A549 (cell line): ENCODE data around the gene PBX4. TPM values are rescaled to one million over a fixed set of nuclear protein-coding genes. Genes with fewer than 3 reads are reported as not detected.
A peak's percentile ranks its signal among the peaks of the same experiment; 100 is the strongest.

Source experiments
- ATAC-seq, 2 experiments: fragments of 200-7000 bp in 1 of 2; fragments of >200 bp in 1 of 2; cut with Nextera tagmentation in 1 of 2; cut with Tn5 transposase in 1 of 2; 3 replicates each; pipeline versions ENCODE4 v1.8.0 to v1.9.1; 2018 to 2020; ENCODE audit warnings: mild to moderate bottlenecking in 1 of 2, moderate library complexity in 1 of 2
- CTCF ChIA-PET: fragments of 300-600 bp; sonication (Branson Sonifier 250); formaldehyde crosslinking; extraction: SDS; loops from one replicate; lab custom pipeline; 2021; ENCODE audit warnings: antibody characterized with exemption, inconsistent platforms; lab: Yijun Ruan, JAX
- POLR2A ChIA-PET: fragments of 350-600 bp; formaldehyde crosslinking; extraction: SDS; loops from one replicate; lab custom pipeline; 2021; ENCODE audit warnings: antibody characterized with exemption, inconsistent platforms; lab: Yijun Ruan, JAX
- DNase-seq, 2 experiments: peaks; one replicate each; pipeline versions ENCODE4 v3.0.0 to v3.0.0-alpha.2; 2011 to 2016; ENCODE audit warnings: low read depth in 1 of 2, low spot score in 1 of 2
- FAIRE-seq: peaks from 2 replicates; lab custom pipeline; 2011; peaks lifted over from hg19 to GRCh38; lab: Jason Lieb, UNC
- H3K27ac ChIP-seq, 2 experiments: fragments of >200 bp; sonication (Bioruptor Twin); formaldehyde crosslinking; 3 replicates each; pipeline ENCODE4 v1.5.1; 2016 to 2017
- H3K4me1 ChIP-seq: fragments of >200 bp; sonication (Bioruptor Twin); formaldehyde crosslinking; 3 replicates; pipeline ENCODE4 v1.6.1; 2016
- H3K4me2 ChIP-seq: fragments of >200 bp; sonication (Bioruptor Twin); formaldehyde crosslinking; 3 replicates; pipeline ENCODE4 v1.6.1; 2016
- H3K4me3 ChIP-seq: fragments of >200 bp; sonication (Bioruptor Twin); formaldehyde crosslinking; 3 replicates; pipeline ENCODE4 v1.5.1; 2016
- H3K9me3 ChIP-seq: fragments of >200 bp; sonication (Bioruptor Twin); formaldehyde crosslinking; 3 replicates; pipeline ENCODE4 v1.6.1; 2016
- CBX2 ChIP-seq: fragments of 200-600 bp; sonication (generic); IDR thresholded peaks from 2 replicates; pipeline ENCODE4 v1.6.1; 2016; ENCODE audit warnings: low read depth, mild to moderate bottlenecking, borderline replicate concordance
- EHMT2 ChIP-seq: fragments of 200-600 bp; sonication (generic); IDR thresholded peaks from 2 replicates; pipeline ENCODE4 v1.6.1; 2016; ENCODE audit warnings: antibody characterized with exemption, low read depth, mild to moderate bottlenecking, moderate library complexity
- ESRRA ChIP-seq: fragments of 150-350 bp; IDR thresholded peaks from 2 replicates; pipeline ENCODE4 v1.6.1; 2014; ENCODE audit warnings: mild to moderate bottlenecking, low read length, borderline replicate concordance
- FOSL2 ChIP-seq, 2 experiments: fragments of 450-650 bp in 1 of 2; fragments of >200 bp in 1 of 2; sonication (Bioruptor Twin) in 1 of 2; formaldehyde crosslinking; IDR thresholded peaks; 2 replicates each; pipeline versions ENCODE4 v1.5.0 to v1.6.1; 2016 to 2020; ENCODE audit warnings: mild to moderate bottlenecking in 1 of 2, moderate library complexity in 1 of 2
- FOXS1 ChIP-seq: fragments of 250-450 bp; sonication (Bioruptor Pico); IDR thresholded peaks from 2 replicates; pipeline ENCODE4 v1.5.0; 2020; ENCODE audit warnings: mild to moderate bottlenecking, moderate library complexity
- GATA3 ChIP-seq: IDR thresholded peaks from 2 replicates; pipeline ENCODE4 v1.6.1; 2012; ENCODE audit warnings: borderline replicate concordance
- HOXA7 ChIP-seq: fragments of 250-450 bp; sonication (Bioruptor Pico); IDR thresholded peaks from 2 replicates; pipeline ENCODE4 v1.5.0; 2020; ENCODE audit warnings: mild to moderate bottlenecking, moderate library complexity
- HOXB13 ChIP-seq: fragments of 250-450 bp; sonication (Bioruptor Pico); IDR thresholded peaks from 2 replicates; pipeline ENCODE4 v1.5.0; 2020; ENCODE audit warnings: low read depth, mild to moderate bottlenecking, moderate library complexity
- HOXB5 ChIP-seq: fragments of 250-450 bp; sonication (Bioruptor Pico); IDR thresholded peaks from 2 replicates; pipeline ENCODE4 v1.5.0; 2020; ENCODE audit warnings: mild to moderate bottlenecking, moderate library complexity
- JUNB ChIP-seq: fragments of >200 bp; sonication (Bioruptor Twin); formaldehyde crosslinking; IDR thresholded peaks from 2 replicates; pipeline ENCODE4 v1.6.1; 2016
- KDM5A ChIP-seq: fragments of 200-600 bp; sonication (generic); IDR thresholded peaks from 2 replicates; pipeline ENCODE4 v1.6.1; 2016; ENCODE audit warnings: antibody characterized with exemption, mild to moderate bottlenecking
- MAFK ChIP-seq: fragments of 450-650 bp; IDR thresholded peaks from 2 replicates; pipeline ENCODE4 v1.6.1; 2014; ENCODE audit not compliant: partially characterized antibody
- NFE2L2 ChIP-seq: fragments of 150-350 bp; conservative IDR thresholded peaks from 2 replicates; pipeline ENCODE4 v1.6.1; 2014; ENCODE audit warnings: low read length
- NR3C1 ChIP-seq: fragments of >200 bp; sonication (Bioruptor Twin); formaldehyde crosslinking; IDR thresholded peaks from 3 replicates; pipeline ENCODE4 v1.6.1; 2017
- RAD21 ChIP-seq, 2 experiments: fragments of >200 bp in 1 of 2; sonication (Bioruptor Twin) in 1 of 2; formaldehyde crosslinking in 1 of 2; IDR thresholded peaks in 1 of 2; conservative IDR thresholded peaks in 1 of 2; 2 replicates in 1 of 2; 3 replicates in 1 of 2; pipeline ENCODE4 v1.6.1; 2012 to 2018; ENCODE audit warnings: inconsistent platforms in 1 of 2
- RFX5 ChIP-seq: fragments of 450-650 bp; IDR thresholded peaks from 2 replicates; pipeline ENCODE4 v1.7.1; 2014; ENCODE audit warnings: antibody characterized with exemption, mild to moderate bottlenecking, moderate library complexity
- RNF2 ChIP-seq: fragments of 200-600 bp; sonication (generic); IDR thresholded peaks from 2 replicates; pipeline ENCODE4 v1.6.1; 2016; ENCODE audit warnings: low read depth, mild to moderate bottlenecking, antibody characterized with exemption, moderate library complexity, borderline replicate concordance
- TFCP2L1 ChIP-seq: fragments of 250-450 bp; sonication (Bioruptor Pico); IDR thresholded peaks from 2 replicates; pipeline ENCODE4 v1.5.0; 2021; ENCODE audit warnings: mild to moderate bottlenecking
- ZFP36 ChIP-seq: fragments of 450-650 bp; IDR thresholded peaks from 2 replicates; pipeline ENCODE4 v1.6.1; 2014; ENCODE audit warnings: borderline replicate concordance; ENCODE audit not compliant: partially characterized antibody
- ZNF302 ChIP-seq: fragments of 250-450 bp; sonication (Bioruptor Pico); IDR thresholded peaks from 2 replicates; pipeline ENCODE4 v1.9.0; 2021; ENCODE audit warnings: inconsistent platforms, mild to moderate bottlenecking, moderate library complexity
- ZSCAN20 ChIP-seq: fragments of 250-450 bp; sonication (Bioruptor Pico); IDR thresholded peaks from 2 replicates; pipeline ENCODE4 v1.8.0; 2022; ENCODE audit warnings: mild to moderate bottlenecking, moderate library complexity
- WGBS: methylation state at CpG from one replicate; pipeline ENCODE4 v1.1.6; 2017; ENCODE audit errors: missing lambda C conversion rate; 5-methylcytosine and 5-hydroxymethylcytosine counted together
- polyA plus RNA-seq, 4 experiments: library from polyadenylated mRNA; depleted of rRNA in 3 of 4; stranded (reverse); fragments of >200 nt; fragmentation: RNase III in 1 of 4; extraction: RNeasy Plus Mini Kit Qiagen cat#74134 plus additional on column Dnase treatment in 1 of 4; gene quantifications; 2 replicates in 3 of 4; 3 replicates in 1 of 4; pipeline ENCODE4 v1.2.3, GENCODE V29; 2011 to 2017
- TF ChIP-seq, protein P1 (sequence below): fragments of >200 bp; sonication (Bioruptor Twin); formaldehyde crosslinking; IDR thresholded peaks from 3 replicates; pipeline ENCODE4 v1.5.1; 2016
- TF ChIP-seq, protein P2 (sequence below): fragments of >200 bp; sonication (Bioruptor Twin); formaldehyde crosslinking; IDR thresholded peaks from 3 replicates; pipeline ENCODE4 v1.6.1; 2016
- TF ChIP-seq, protein P3 (sequence below): IDR thresholded peaks from 2 replicates; pipeline ENCODE4 v1.6.1; 2012
- TF ChIP-seq, protein P4 (sequence below): fragments of 250-450 bp; sonication (Bioruptor Pico); IDR thresholded peaks from 2 replicates; pipeline ENCODE4 v1.5.0; 2020; ENCODE audit warnings: low read depth, mild to moderate bottlenecking, moderate library complexity
- TF ChIP-seq, protein P5 (sequence below): fragments of 150-350 bp; IDR thresholded peaks from 2 replicates; pipeline ENCODE4 v1.6.1; 2014; ENCODE audit warnings: low read depth, mild to moderate bottlenecking, low read length
- TF ChIP-seq, protein P6 (sequence below): fragments of >200 bp; sonication (Bioruptor Twin); formaldehyde crosslinking; IDR thresholded peaks from 2 replicates; pipeline ENCODE4 v1.6.1; 2016

PBX4 gene
- polyA plus RNA-seq, 2 of the 4 experiments (the other 2 are of a cell fraction) = 0.70 to 0.90 TPM

DNA sequence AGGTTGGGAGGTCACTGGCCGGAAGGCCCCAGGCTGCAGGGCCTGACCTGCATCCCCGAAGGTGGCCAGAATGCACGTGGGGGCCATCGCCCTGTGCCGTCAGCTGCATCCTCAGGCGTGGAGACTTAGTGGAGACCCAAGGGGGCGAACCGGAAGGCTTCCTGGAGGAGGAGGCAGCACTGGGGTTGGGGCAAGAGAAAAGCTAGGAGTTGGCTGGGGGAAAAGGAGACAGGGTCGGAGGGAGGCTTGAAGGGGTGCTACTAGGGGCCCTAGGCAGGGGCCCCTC, 91.2 kb downstream of the PBX4 start:
- no peak overlapping the region for H3K4me3 ChIP-seq
- no peaks in the 10 kb centered on the region for H3K9me3 ChIP-seq
- H3K4me1 ChIP-seq = no peaks in the 10 kb centered on the region
- DNase-seq = no peak
- ChIA-PET CTCF (interaction anchor here (2.3 to 6.4 kb wide), 2 partner anchors 25 to 117 kb away, joined by 11 to 79 read pairs; partner anchors contain the start of gene GMIP), POLR2A (no interaction called here)
- no peak overlapping the region for H3K27ac ChIP-seq
- WGBS = 97% methylated on average over 9 of the region's 9 CpGs
- no peak for TF ChIP-seq EHMT2
- TF ChIP-seq, protein P1, sequence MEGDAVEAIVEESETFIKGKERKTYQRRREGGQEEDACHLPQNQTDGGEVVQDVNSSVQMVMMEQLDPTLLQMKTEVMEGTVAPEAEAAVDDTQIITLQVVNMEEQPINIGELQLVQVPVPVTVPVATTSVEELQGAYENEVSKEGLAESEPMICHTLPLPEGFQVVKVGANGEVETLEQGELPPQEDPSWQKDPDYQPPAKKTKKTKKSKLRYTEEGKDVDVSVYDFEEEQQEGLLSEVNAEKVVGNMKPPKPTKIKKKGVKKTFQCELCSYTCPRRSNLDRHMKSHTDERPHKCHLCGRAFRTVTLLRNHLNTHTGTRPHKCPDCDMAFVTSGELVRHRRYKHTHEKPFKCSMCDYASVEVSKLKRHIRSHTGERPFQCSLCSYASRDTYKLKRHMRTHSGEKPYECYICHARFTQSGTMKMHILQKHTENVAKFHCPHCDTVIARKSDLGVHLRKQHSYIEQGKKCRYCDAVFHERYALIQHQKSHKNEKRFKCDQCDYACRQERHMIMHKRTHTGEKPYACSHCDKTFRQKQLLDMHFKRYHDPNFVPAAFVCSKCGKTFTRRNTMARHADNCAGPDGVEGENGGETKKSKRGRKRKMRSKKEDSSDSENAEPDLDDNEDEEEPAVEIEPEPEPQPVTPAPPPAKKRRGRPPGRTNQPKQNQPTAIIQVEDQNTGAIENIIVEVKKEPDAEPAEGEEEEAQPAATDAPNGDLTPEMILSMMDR = no peak
- TF ChIP-seq, protein P2, sequence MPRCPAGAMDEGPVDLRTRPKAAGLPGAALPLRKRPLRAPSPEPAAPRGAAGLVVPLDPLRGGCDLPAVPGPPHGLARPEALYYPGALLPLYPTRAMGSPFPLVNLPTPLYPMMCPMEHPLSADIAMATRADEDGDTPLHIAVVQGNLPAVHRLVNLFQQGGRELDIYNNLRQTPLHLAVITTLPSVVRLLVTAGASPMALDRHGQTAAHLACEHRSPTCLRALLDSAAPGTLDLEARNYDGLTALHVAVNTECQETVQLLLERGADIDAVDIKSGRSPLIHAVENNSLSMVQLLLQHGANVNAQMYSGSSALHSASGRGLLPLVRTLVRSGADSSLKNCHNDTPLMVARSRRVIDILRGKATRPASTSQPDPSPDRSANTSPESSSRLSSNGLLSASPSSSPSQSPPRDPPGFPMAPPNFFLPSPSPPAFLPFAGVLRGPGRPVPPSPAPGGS = no peak
- TF ChIP-seq, protein P3, sequence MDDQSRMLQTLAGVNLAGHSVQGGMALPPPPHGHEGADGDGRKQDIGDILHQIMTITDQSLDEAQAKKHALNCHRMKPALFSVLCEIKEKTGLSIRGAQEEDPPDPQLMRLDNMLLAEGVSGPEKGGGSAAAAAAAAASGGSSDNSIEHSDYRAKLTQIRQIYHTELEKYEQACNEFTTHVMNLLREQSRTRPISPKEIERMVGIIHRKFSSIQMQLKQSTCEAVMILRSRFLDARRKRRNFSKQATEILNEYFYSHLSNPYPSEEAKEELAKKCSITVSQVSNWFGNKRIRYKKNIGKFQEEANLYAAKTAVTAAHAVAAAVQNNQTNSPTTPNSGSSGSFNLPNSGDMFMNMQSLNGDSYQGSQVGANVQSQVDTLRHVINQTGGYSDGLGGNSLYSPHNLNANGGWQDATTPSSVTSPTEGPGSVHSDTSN = no peak
- TF ChIP-seq RAD21 (conservative IDR thresholded peaks at IDR 0.05 in 1 of 2, IDR thresholded peaks at IDR 0.05 in 1 of 2) = no peak
- TF ChIP-seq RFX5 = no peak
- peak; percentile 40 for TF ChIP-seq ZFP36
- TF ChIP-seq KDM5A = no peak
- no peak for TF ChIP-seq JUNB
- FAIRE-seq = no peak
- no peak for ATAC-seq
- H3K4me2 ChIP-seq = no peak overlapping the region

DNA sequence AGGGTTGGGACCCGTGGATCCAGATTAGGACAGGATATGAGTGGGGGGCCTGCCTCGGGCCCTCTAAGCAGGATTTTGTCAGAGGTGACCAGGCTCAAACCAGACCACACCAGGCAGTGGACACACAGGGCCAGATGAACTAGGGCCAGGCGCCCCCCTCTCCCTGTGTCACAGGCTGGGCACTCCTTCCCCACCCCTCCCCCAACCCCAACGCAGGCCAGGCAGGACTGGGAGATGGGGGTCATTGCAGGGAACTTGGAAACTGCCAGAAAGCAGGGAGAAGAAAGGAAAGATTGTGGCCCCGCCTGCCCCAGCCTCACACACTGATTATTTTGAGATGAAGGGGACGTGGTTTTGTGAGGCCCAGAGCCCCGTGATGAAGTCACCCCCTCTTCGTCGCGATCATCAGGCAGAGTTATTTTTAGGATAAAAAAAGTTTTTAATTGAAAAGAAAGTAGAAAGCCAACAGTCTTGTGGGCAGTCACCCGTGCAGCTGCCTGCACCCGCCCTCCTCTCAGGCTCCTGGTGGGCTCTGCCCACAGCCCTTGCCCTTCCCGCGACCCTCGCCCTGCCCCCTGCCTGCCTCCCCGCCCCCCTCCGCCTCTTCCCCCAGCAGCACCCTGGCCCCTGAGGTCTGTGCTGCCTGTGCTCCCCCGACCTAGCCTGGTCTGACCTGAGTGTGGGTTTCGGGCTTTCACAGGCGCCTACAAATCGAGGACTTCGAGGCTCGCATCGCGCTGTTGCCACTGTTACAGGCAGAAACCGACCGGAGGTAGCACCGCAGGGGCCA, 91.7 kb downstream of the PBX4 start:
- TF ChIP-seq, protein P4, sequence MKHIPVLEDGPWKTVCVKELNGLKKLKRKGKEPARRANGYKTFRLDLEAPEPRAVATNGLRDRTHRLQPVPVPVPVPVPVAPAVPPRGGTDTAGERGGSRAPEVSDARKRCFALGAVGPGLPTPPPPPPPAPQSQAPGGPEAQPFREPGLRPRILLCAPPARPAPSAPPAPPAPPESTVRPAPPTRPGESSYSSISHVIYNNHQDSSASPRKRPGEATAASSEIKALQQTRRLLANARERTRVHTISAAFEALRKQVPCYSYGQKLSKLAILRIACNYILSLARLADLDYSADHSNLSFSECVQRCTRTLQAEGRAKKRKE (CRISPR knock-in tag) = no peak
- TF ChIP-seq NFE2L2 = no peak
- TF ChIP-seq RNF2 = no peak
- no peak for TF ChIP-seq ESRRA
- TF ChIP-seq HOXA7 (CRISPR knock-in tag) = no peak
- TF ChIP-seq, protein P5, sequence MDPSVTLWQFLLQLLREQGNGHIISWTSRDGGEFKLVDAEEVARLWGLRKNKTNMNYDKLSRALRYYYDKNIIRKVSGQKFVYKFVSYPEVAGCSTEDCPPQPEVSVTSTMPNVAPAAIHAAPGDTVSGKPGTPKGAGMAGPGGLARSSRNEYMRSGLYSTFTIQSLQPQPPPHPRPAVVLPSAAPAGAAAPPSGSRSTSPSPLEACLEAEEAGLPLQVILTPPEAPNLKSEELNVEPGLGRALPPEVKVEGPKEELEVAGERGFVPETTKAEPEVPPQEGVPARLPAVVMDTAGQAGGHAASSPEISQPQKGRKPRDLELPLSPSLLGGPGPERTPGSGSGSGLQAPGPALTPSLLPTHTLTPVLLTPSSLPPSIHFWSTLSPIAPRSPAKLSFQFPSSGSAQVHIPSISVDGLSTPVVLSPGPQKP = no peak
- TF ChIP-seq CBX2 = no peak
- TF ChIP-seq TFCP2L1 = no peak
- no peak for TF ChIP-seq FOXS1 (CRISPR knock-in tag)
- TF ChIP-seq RFX5 = no peak
- no peak for TF ChIP-seq HOXB5 (CRISPR knock-in tag)
- TF ChIP-seq NR3C1 = no peak
- no peak for TF ChIP-seq GATA3
- TF ChIP-seq MAFK = no peak
- TF ChIP-seq ZNF302 = no peak
- TF ChIP-seq, protein P6, sequence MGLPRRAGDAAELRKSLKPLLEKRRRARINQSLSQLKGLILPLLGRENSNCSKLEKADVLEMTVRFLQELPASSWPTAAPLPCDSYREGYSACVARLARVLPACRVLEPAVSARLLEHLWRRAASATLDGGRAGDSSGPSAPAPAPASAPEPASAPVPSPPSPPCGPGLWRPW = no peak
- no peak for TF ChIP-seq HOXB13 (CRISPR knock-in tag)
- no peak for TF ChIP-seq ZSCAN20 (CRISPR knock-in tag)
- TF ChIP-seq FOSL2 (IDR thresholded peaks at IDR 0.05) = no peak
- no peak for TF ChIP-seq FOSL2 (CRISPR knock-in tag; IDR thresholded peaks at IDR 0.05)
- no peak overlapping the region for H3K4me3 ChIP-seq
- FAIRE-seq (no peak), ATAC-seq (no peak), DNase-seq (no peak)
- WGBS = 90% methylated on average over 14 of the region's 28 CpGs
- H3K27ac ChIP-seq = no peak overlapping the region
- H3K4me1 ChIP-seq = no peaks in the 10 kb centered on the region
- no peaks in the 10 kb centered on the region for H3K9me3 ChIP-seq
- no peak overlapping the region for H3K4me2 ChIP-seq
- ChIA-PET POLR2A (no interaction called here), CTCF (interaction anchor here (6.4 kb wide), 1 partner anchor 26 kb away, joined by 79 read pairs; no protein-coding TSS in a partner anchor)
